ENCODE results near the gene ELP5.

DNA sequence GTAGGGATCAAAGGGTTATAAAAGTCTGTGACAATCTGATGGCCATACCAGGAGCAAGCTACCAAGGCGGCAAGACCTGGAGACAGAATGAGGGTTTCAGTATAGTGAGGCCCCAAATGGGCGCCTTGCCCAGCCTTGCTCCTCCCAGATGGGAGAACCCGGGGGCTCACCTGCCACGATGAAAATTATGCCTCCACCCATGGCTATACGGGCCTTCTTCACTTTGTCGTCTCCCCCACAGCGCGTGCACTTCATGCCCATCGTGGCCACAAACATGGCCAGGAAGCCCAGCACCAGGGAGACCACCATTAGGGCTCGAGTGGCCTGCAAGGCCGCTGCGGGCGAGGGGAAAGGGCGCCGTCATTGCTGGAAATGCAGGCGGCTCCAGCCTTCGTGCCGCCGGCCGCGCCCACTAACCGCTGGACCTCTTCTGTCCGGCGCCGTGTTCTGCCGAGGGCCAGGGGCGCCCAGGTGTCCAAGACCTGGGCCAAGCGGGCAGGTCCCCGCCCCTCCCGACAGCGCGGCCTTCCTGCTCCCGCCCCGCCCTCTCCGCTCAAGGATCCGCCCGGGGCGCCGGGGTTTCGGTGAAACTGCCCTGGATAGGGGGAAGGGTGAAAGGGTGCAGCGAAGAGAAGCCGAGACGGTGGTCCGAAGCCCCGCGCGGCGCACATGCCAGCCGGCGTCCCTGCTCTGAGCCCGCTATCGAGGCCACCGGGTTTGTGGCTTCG, 8.8 kb downstream of the ELP5 start:
- no peak for TF ChIP-seq CTCF (IDR thresholded peaks at IDR 0.05; ENCODE audit: borderline replicate concordance, extremely low read depth, low read length, poor library complexity, severe bottlenecking)
- no peak for TF ChIP-seq EZH2 (IDR thresholded peaks at IDR 0.05; ENCODE audit: borderline replicate concordance, low read depth, low read length, severe bottlenecking)

Data from DND-41 (cell line).